Activated CD8-positive, alpha-beta memory T cell treated with anti-CD3 and anti-CD28 coated beads, Interleukin-2, amount 50 U/mL, for 48 hours (primary cell): ENCODE measurements around the gene NTRK1.

Experiments
- DNase-seq: peaks from one replicate; pipeline ENCODE4 v3.0.0-alpha.2; 2020

The NTRK1 gene

DNA sequence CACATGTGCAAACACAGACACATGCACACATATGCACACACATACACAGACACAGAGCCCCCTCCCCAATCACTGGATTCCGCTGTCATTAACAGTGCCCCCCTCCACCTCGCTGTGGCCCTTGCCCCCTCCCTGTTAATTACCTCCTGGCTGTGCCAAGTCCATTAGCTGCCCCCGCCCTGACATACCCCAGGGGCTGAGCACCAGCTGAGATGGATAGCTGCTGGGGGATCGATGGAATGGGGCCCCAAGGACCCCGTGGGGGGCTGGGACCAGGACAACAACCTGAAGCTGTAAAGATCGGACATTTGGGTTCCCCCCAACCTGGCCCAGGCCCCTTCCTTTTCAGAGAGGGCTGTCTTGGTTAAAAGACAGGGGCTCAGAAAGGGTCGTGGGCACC is 23.3 kb downstream of the NTRK1 start:
- no peak for DNase-seq

DNA sequence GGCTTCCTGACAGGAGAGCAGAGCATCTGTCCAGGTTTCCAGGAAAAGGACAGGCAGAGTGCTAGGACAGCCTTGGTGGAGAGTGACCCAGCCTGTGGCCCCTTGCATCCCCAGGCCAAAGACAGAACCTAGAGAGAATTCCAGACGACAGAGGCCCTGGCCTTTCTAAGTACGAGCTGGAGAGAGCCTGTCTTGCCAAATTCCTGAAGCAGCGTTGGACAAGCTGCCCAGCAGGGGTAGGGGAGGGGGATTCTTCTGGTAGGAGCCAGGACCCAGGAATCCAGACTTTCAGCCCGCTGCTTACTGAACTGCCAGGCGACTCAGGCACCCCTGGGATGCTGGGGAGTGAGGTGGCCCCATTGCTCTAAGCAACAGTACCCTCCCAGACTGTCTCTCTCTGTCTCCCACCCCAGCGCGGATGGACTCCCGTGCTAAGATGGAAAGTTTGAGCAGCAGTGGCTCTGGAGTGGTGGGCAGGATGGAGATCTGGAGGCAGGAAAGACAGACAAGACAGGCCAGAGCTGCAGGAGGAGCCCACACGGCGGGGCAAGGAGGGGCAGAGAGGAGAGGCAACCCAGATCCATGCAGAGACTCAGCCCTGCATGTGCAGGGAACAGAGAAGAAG is 24.0 kb downstream of the NTRK1 start:
- no peak for DNase-seq

- no peak for DNase-seq
Observed at GRCh38 chr1:156885314-156885713, 24.6 kb downstream of the NTRK1 start.

- no peak for DNase-seq
Observed at GRCh38 chr1:156885880-156886355, 25.3 kb downstream of the NTRK1 start.

DNA sequence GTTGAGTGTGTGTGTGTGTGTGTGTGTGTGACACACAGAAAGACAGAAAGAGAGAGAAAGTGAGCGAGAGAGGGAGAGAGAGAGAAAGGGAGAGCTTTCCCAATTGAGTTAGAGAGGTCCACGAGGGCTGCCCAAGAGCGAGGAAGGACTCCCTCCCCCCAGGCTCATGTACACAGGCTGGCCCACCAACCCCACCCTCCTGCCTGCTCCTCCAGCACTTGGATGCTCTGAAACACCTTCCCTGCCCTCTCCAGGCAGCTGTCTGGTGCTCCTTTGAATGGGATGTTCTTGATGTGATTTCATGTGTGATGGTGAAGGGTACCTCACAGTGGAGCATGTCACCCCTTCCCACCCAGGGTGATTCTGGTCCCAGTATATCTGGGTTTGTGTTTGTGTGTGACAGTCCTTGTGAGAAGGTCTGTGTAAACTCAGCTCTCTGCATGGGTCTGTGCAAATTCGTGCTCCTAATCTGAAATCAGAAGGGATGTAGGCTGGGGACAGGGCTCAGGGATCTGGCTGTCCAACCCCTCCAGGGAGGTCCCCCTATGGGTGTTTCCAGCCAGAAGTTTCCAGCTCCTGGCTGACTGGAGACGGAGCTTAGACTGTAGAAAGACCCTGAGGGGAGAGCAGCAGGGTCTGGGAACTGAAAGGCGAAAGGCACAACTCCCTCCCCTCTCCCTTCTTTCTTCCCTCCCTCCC is 26.1 kb downstream of the NTRK1 start:
- DNase-seq, result no peak

DNA sequence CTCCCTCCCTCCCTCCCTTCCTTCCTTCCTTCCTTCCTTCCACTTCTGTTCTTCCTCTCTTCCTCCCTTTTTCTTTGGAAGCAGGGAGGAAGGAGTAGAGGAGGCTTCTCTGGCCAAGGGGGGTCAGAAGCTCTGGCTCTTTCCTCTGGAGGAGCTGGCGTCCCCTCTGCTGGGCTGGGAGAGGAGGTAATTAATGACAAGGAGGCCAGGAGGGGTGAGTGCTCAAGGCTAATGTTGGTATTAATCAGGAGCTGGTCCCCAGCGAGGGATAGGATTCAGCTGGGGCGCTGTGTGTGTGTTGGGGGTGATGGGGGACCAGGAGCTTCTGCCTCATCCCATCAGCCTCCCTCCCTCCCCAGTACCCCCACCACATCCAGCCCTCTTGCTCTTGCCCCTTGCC is 26.7 kb downstream of the NTRK1 start:
- DNase-seq, result no peak

DNA sequence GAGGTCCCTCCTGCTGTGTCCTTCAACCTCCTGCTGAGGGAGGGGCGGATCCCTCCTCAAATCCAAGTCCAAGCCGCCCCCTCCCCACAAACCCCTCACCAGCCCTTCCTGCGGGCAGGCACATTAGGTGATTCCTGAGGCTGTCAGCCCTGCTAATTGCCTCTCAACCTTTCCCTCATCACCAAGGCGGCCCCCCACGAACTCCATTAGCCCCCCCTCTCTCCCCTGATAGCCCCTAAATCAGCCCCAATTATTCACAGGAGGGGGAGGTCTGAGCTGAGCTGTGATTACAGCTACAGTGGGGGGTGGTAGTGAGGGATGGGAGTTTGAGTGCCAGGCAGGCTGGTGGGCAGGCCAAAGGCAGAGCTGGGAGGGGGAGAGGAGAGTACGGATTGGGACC is 27.1 kb downstream of the NTRK1 start:
- DNase-seq, result no peak

DNA sequence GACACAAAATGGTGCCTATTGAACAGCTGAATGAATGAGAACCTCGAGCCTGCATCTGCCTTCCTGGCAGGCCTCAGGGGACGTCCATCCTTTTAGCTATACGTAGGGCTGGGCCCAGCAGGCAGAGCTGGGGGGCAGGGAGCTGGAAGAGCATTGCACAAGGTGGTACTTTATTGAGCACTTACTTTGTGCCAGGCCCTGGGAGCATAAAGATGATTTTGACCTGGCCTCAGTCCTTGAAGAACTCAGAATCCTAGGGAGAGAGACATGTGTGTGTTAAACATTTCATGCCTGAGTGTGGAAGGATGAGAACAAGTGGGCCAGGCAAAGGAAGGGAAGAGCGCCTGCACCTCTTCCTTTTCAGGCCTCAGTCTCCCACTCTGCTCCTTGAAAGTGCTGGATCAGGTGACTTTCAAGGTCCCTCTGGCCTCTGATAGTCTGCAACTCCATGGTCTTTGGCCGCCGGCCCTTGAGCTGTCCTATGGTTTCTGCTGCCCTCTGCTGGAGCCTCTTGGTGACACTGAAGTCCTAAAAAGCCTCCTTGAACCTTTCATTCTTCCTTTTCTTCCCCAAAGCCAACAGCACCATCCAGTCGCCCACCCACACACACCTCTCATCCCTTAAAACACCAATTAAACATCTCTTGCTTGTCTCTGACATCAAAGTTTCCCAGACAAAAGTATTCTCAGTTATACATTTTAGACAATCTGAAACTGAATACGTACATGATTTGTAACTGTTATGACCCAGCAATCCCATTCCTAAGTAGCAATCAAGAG is 29.3 kb downstream of the NTRK1 start:
- peak; percentile 81 for DNase-seq

DNA sequence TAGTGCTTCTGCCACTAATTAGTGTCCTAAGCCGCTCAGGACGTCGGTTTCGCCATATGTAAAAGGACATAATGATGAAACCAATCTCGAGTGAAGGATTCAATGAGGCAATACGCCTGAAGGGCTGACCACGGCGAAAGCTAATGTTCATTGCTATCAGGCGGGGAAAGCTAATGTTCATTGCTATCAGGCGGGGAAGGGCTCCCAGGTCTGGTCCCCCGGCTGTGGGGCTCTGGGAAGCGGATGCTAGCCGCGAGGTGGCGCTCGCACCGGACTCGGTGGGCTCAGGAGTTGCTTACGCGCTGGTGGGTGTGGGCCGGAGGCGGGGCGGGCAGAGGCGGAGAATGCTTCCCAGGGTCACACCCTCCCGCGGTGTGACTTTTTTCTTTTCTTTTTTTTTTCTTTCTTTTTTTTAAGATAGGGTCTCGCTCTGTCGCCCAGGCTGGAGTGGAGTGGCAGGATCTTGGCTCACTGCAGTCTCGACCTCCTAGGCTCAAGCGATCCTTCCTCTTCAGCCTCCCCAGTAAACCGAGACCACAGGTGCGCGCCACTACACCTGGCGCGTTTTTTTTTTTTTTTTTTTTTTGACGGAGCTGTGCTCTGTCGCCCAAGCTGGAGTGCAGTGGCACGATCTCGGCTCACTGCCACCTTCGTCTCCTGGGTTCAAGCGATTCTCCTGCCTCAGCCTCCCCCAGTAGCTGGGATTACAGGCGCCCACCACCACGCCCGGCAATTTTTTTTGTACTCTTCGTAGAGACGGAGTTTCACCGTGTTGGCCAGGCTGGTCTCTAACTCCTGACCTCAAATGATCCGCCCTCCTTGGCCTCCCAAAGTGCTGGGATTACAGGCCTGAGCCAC is 31.8 kb downstream of the NTRK1 start:
- peak; percentile 95 for DNase-seq

- no peak for DNase-seq
Observed at GRCh38 chr1:156893048-156893953, 32.6 kb downstream of the NTRK1 start, which contains the start of gene PEAR1. PEAR1 (plus strand) TSS chr1:156893718; CDS start chr1:156903927, 10,209 bp downstream.

- no peak for DNase-seq
Observed at GRCh38 chr1:156894001-156894400, 33.3 kb downstream of the NTRK1 start.

- DNase-seq, result no peak
Observed at GRCh38 chr1:156894711-156895454, 34.2 kb downstream of the NTRK1 start.

GRCh38 chr1:156895455-156895812 is 34.8 kb downstream of the NTRK1 start:
- DNase-seq, result no peak

- DNase-seq, result no peak
Observed at GRCh38 chr1:156895927-156896326, 35.3 kb downstream of the NTRK1 start.

- DNase-seq, result no peak
Observed at GRCh38 chr1:156896490-156897033, 35.9 kb downstream of the NTRK1 start.

DNA sequence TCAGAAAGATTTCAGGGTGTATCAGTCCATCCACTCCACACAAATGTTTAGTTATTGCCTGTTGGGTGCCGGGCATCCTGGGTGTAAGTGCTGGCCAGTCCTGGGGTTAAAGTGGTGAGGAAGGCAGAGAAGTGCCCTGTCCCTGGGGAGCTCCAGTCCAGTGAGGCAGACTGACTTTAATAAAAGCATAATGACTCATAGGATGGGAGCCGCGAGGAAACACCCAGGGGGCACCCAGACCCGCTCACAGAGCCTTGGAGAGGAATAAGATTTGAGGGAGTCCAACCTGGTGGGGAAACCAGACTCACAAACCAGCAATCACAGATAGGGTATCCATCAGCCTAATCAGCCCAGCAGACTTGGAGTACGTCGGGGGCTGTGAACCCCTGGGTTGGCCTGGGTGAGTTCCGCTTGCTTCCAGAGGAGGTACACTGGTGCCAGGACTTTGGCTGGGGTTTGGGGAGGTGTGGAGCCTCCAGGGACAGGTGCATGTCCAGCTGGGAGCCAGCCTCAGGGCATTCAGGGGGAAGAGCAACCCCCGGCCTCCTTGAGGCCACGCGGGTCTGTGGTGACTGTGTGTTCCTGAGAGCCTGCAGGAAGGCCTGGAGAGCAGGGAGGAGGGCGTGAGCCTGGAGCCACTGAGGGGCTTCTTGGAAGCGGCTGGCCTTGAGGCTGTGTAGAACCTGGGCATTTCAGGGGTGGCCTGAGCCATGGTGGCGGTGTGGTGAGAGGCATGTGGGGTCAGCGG is 36.6 kb downstream of the NTRK1 start:
- no peak for DNase-seq

DNA sequence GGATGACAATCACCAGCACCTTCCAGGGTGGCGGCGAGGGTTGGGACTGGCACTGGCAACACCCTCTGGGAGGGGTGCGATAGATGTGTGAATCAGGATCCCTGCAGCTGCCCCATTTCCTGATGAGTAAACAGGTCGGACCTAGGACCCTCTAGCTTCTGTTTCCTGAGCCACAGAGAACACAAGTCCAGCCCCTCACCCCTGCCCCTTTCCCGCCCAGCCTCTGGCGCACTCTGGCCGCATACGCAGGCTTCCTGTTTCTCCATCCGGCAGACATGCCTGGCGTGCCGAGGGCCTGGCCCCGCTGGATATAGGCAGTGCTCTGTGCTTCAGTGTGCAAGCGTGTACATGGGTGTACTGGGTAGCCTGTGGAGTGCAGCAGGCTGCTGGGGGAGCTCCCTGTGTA is 37.5 kb downstream of the NTRK1 start:
- no peak for DNase-seq

DNA sequence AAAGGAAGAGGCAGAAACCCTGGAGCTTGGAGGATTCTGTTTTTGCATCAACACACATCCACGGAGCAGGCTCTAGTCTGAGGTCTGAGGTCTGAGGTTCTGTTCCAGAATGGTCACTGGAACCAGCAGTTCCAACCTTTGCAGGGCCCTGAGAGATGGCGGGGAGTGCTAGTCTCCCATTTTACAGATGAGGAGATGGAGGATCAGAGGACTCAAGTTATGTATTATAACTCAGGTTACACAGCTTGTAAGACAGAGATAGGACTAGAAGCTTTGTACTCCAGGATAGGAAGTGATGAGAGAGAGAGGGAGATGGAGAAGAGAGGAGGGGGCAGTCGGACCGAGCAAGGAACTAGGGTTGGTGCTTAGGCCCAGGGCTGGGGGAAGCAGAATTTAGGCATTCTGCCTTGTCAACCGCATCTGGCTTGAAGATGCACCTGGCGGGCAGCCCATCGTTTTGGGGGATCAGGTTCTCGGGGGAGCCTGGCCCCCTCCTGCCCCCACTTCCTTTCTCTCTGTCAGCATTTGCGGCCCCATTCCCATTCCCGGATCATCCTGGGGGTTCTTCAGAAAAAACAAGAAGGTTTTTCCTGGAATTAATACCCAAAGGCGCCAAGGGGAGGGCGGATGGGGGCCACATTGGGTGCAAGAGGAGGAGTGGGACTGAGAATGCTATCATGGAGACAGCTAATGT is 38.5 kb downstream of the NTRK1 start:
- DNase-seq, result no peak
